A673 (cell line): ENCODE measurements around the gene SLC6A6. TPM values are rescaled to one million over a fixed set of nuclear protein-coding genes. Genes with fewer than 3 reads are reported as not detected.

Source experiments
- BruUV-seq: library from RNA; stranded (reverse); fragments of 400-500 nt; replicated peaks from 2 replicates; lab custom pipeline; 2021; lab: Mats Ljungman, UMichigan
- CTCF ChIA-PET: fragments of 300-600 bp; sonication (Branson Sonifier 250); formaldehyde crosslinking; loops from one replicate; lab custom pipeline; 2022; ENCODE audit warnings: antibody characterized with exemption; lab: Charles Lee
- POLR2A ChIA-PET: fragments of 300-600 bp; sonication (Branson Sonifier 250); formaldehyde crosslinking; loops from one replicate; lab custom pipeline; 2022; ENCODE audit warnings: antibody characterized with exemption; ENCODE audit not compliant: low non-redundant PET; lab: Charles Lee
- DNase-seq: peaks from one replicate; pipeline ENCODE4 v3.0.0-alpha.2; 2015; ENCODE audit warnings: low spot score
- H3K27ac ChIP-seq: fragments of 200-600 bp; sonication (generic); 2 replicates; pipeline ENCODE4 v1.5.1; 2016; ENCODE audit warnings: mixed run types, low read depth, mild to moderate bottlenecking, mixed read lengths, antibody characterized with exemption, low read length; ENCODE audit not compliant: poor library complexity, severe bottlenecking
- H3K27me3 ChIP-seq: fragments of 200-600 bp; sonication (generic); replicated peaks from 2 replicates; pipeline ENCODE4 v1.6.1; 2017; ENCODE audit warnings: mixed run types, low read depth, mild to moderate bottlenecking, mixed read lengths, antibody characterized with exemption, low read length; ENCODE audit not compliant: insufficient read depth, poor library complexity
- H3K36me3 ChIP-seq: fragments of 200-600 bp; sonication (generic); 2 replicates; pipeline ENCODE4 v1.6.1; 2016; ENCODE audit warnings: mixed run types, mild to moderate bottlenecking, mixed read lengths, antibody characterized with exemption, low read length; ENCODE audit not compliant: insufficient read depth, poor library complexity, severe bottlenecking
- H3K4me1 ChIP-seq: fragments of 200-600 bp; sonication (generic); 2 replicates; pipeline ENCODE4 v1.6.1; 2017; ENCODE audit warnings: mixed run types, mild to moderate bottlenecking, mixed read lengths, antibody characterized with exemption, low read length; ENCODE audit not compliant: insufficient read depth, poor library complexity, severe bottlenecking
- H3K4me3 ChIP-seq: fragments of 200-600 bp; sonication (generic); 2 replicates; pipeline ENCODE4 v1.5.1; 2016; ENCODE audit warnings: low read depth, mixed run types, mild to moderate bottlenecking, mixed read lengths, low read length; ENCODE audit not compliant: poor library complexity, severe bottlenecking
- H3K9me3 ChIP-seq: fragments of 200-600 bp; sonication (generic); 2 replicates; pipeline ENCODE4 v1.6.1; 2016; ENCODE audit warnings: mixed run types, low read depth, mild to moderate bottlenecking, mixed read lengths, antibody characterized with exemption, low read length; ENCODE audit not compliant: poor library complexity, severe bottlenecking
- EZH2 ChIP-seq: fragments of 200-600 bp; sonication (generic); IDR thresholded peaks from 2 replicates; pipeline ENCODE4 v1.6.1; 2017; ENCODE audit warnings: borderline replicate concordance, low read depth, mild to moderate bottlenecking, mixed read lengths, antibody characterized with exemption, low read length; ENCODE audit not compliant: poor library complexity, severe bottlenecking
- intact Hi-C: fragments of 100-400 bp; cut with micrococcal nuclease; formaldehyde crosslinking; loops from one replicate; pipeline ENCODE4 v1.10.0; 2022; ENCODE audit not compliant: unreplicated experiment
- total RNA-seq: library from RNA; stranded (reverse); gene quantifications from 2 replicates; pipeline ENCODE4 v1.2.3, GENCODE V29; 2021
- TF ChIP-seq, protein P1 (sequence below): fragments of 300-800, 200-600 bp; sonication (generic); conservative IDR thresholded peaks from 2 replicates; pipeline ENCODE4 v1.5.1; 2017; ENCODE audit warnings: low read depth, mild to moderate bottlenecking, antibody characterized with exemption, low read length, moderate library complexity, mixed read lengths

The SLC6A6 gene
- total RNA-seq, 1 experiment from 2014 or later: 55.1 TPM

DNA sequence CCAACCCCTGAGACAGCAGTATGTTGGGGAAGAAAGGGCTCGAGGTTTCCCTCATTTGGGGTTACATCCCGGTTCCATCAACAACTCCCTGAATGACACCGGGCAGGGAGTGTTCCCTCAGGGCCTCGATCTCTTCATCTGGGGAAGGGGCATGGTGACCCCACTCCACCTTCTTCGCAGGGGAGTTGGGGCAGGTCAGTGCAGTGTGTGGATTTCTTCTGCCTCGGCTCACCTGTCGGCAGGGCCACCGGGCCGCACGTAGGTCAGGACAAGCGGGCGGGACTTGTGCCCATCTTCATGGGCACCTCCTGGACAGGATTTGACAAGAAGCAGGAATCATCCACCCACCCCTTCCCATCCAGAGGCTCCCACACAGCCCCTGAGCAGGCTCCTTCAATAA, 120.4 kb downstream of the SLC6A6 start:
- intact Hi-C loops: no loop called here
- Histone ChIP-seq H3K36me3 (no peaks in the 10 kb centered on the region), H3K9me3 (no peaks in the 10 kb centered on the region), H3K27ac (no peak overlapping the region), H3K4me3 (no peak overlapping the region), H3K27me3 (no peaks in the 10 kb centered on the region), H3K4me1 (no peaks in the 10 kb centered on the region)
- TF ChIP-seq, protein P1, sequence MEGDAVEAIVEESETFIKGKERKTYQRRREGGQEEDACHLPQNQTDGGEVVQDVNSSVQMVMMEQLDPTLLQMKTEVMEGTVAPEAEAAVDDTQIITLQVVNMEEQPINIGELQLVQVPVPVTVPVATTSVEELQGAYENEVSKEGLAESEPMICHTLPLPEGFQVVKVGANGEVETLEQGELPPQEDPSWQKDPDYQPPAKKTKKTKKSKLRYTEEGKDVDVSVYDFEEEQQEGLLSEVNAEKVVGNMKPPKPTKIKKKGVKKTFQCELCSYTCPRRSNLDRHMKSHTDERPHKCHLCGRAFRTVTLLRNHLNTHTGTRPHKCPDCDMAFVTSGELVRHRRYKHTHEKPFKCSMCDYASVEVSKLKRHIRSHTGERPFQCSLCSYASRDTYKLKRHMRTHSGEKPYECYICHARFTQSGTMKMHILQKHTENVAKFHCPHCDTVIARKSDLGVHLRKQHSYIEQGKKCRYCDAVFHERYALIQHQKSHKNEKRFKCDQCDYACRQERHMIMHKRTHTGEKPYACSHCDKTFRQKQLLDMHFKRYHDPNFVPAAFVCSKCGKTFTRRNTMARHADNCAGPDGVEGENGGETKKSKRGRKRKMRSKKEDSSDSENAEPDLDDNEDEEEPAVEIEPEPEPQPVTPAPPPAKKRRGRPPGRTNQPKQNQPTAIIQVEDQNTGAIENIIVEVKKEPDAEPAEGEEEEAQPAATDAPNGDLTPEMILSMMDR: no peak
- TF ChIP-seq EZH2: no peak
- no peak for DNase-seq
- ChIA-PET POLR2A (no interaction called here), CTCF (no interaction called here)
- no TSS peak for BruUV-seq

DNA sequence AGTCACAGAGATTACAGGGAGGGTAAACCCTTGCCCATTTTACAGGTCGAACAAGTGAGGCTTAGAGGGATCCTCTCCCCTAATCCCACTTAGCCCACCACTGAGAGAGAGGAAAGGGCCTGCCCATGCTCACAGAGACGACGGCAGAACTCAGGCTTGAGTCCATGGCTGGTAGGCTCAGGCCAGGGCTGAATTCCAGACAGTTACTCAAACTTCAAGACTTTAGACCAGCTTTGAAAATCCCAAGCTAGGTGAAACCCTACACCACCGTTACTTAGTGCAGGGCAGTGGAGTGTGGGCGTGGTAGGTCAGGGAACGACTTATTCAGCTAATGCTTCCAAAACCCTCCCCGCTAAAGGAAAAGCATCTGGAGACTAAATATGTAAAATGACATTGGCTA, 121.4 kb downstream of the SLC6A6 start:
- ChIA-PET CTCF (no interaction called here), POLR2A (no interaction called here)
- no peak overlapping the region for H3K4me3 ChIP-seq
- H3K36me3 ChIP-seq: no peaks in the 10 kb centered on the region
- H3K27ac ChIP-seq: no peak overlapping the region
- H3K9me3 ChIP-seq: no peaks in the 10 kb centered on the region
- TF ChIP-seq EZH2: no peak
- TF ChIP-seq, protein P1: no peak
- no peaks in the 10 kb centered on the region for H3K27me3 ChIP-seq
- no peak for DNase-seq
- no peaks in the 10 kb centered on the region for H3K4me1 ChIP-seq
- BruUV-seq: no TSS peak
- intact Hi-C loops: no loop called here

DNA sequence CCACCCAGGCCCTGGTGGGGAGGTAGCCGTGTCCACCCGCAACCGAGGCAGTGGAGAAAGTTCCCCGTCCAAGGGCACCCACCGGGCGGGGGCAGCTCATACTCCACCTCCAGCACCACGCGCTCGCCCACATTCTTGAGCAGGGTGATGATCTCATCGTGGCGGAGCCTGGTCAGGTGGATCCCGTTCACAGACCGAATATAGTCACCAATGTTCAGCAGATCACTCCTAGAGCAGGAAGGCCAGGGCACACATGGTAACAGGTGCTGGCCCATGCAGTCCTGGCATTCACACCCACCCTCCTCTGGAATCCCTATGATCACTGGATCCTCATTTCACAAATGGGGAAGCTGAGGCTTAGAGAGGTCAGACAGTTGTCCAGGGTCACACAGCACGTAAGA, 121.9 kb downstream of the SLC6A6 start:
- no TSS peak for BruUV-seq
- H3K27me3 ChIP-seq: no peaks in the 10 kb centered on the region
- H3K27ac ChIP-seq: no peak overlapping the region
- POLR2A ChIA-PET: no interaction called here
- H3K36me3 ChIP-seq: no peaks in the 10 kb centered on the region
- DNase-seq: no peak
- no peak for TF ChIP-seq EZH2
- TF ChIP-seq, protein P1: no peak
- no peak overlapping the region for H3K4me3 ChIP-seq
- CTCF ChIA-PET: no interaction called here
- intact Hi-C loops: no loop called here
- H3K4me1 ChIP-seq: no peaks in the 10 kb centered on the region
- no peaks in the 10 kb centered on the region for H3K9me3 ChIP-seq
